Natural killer cell (primary cell): ENCODE data around the gene OBP2A. TPM values are rescaled to one million over a fixed set of nuclear protein-coding genes. Genes with fewer than 3 reads are reported as not detected.

ENCODE experiments used
- ATAC-seq, 3 donors: fragments of 150-1000 bp in 2 of 3; fragments of 200-7000 bp in 1 of 3; cut with Tn5 transposase; 1 replicate in 1 of 3; 2 replicates in 2 of 3; pipeline ENCODE4 v1.10.0; 2021; ENCODE audit warnings: mild to moderate bottlenecking in 2 of 3, moderate library complexity in 2 of 3
- DNase-seq, 2 donors: peaks; one replicate each; pipeline versions ENCODE4 v3.0.0 to v3.0.0-alpha.2; 2013 to 2021; ENCODE audit warnings: mixed read lengths in 1 of 2
- H3K27ac ChIP-seq: one replicate; pipeline ENCODE4 v1.5.1; 2013; ENCODE audit warnings: mild to moderate bottlenecking, low read length
- H3K27me3 ChIP-seq: one replicate; pipeline ENCODE4 v1.6.1; 2013; ENCODE audit warnings: low read length; ENCODE audit not compliant: control insufficient read depth, insufficient read depth
- H3K36me3 ChIP-seq: one replicate; pipeline ENCODE4 v1.6.1; 2013; ENCODE audit warnings: low read length; ENCODE audit not compliant: control insufficient read depth, insufficient read depth
- H3K4me1 ChIP-seq: one replicate; pipeline ENCODE4 v1.6.1; 2013; ENCODE audit warnings: low read length; ENCODE audit not compliant: control insufficient read depth, insufficient read depth
- H3K4me3 ChIP-seq: one replicate; pipeline ENCODE4 v1.5.1; 2013; ENCODE audit warnings: low read length
- H3K9me3 ChIP-seq: one replicate; pipeline ENCODE4 v1.6.1; 2013; ENCODE audit warnings: low read length; ENCODE audit not compliant: control insufficient read depth, insufficient read depth
- H3K27ac Mint-ChIP-seq, 2 donors: one replicate each; pipeline ENCODE4 v1.8.0; 2022; ENCODE audit warnings: mild to moderate bottlenecking in 2 of 2, mixed read lengths in 2 of 2, moderate library complexity in 1 of 2
- H3K27me3 Mint-ChIP-seq, 2 donors: one replicate each; pipeline ENCODE4 v1.8.0; 2022; ENCODE audit warnings: low read depth in 2 of 2, mixed read lengths in 2 of 2
- H3K36me3 Mint-ChIP-seq: one replicate; pipeline ENCODE4 v1.8.0; 2022; ENCODE audit warnings: mixed read lengths
- H3K4me1 Mint-ChIP-seq, 2 donors: one replicate each; pipeline ENCODE4 v1.8.0; 2022; ENCODE audit warnings: mixed read lengths in 2 of 2
- H3K4me3 Mint-ChIP-seq: one replicate; pipeline ENCODE4 v1.8.0; 2022; ENCODE audit warnings: mild to moderate bottlenecking, moderate library complexity, mixed read lengths
- H3K9me3 Mint-ChIP-seq, 2 donors: one replicate each; pipeline ENCODE4 v1.8.0; 2022; ENCODE audit warnings: mixed read lengths in 2 of 2
- CTCF ChIP-seq: fragments of 200-600 bp; IDR thresholded peaks from one replicate; pipeline ENCODE4 v1.8.0; 2022; ENCODE audit warnings: antibody characterized with exemption
- WGBS: methylation state at CpG from one replicate; pipeline ENCODE4 v1.1.7; 2013; ENCODE audit warnings: missing lambda C conversion rate; ENCODE audit not compliant: insufficient coverage; 5-methylcytosine and 5-hydroxymethylcytosine counted together
- intact Hi-C: fragments of 100-400 bp; cut with micrococcal nuclease; formaldehyde crosslinking; loops from one replicate; pipeline ENCODE4 v1.14.2; 2022
- total RNA-seq, 4 donors: library from RNA; stranded (reverse); fragments of 120-200 nt in 1 of 4; gene quantifications; one replicate each; pipeline versions ENCODE4 v1.2.3 to v1.2.4, GENCODE V29; 2013 to 2022

OBP2A gene
- total RNA-seq, 3 donors from 2014 or later (not counting 1 experiment from before 2014, with no cell fraction given): not detected

- H3K4me3 Mint-ChIP-seq: no peak overlapping the region
- H3K36me3 Mint-ChIP-seq: no peaks in the 10 kb centered on the region
- peaks cover 3% of the 10 kb centered on the region for H3K9me3 ChIP-seq
- DNase-seq: no peak
- H3K27me3 ChIP-seq: no peaks in the 10 kb centered on the region
- no peak for TF ChIP-seq CTCF
- H3K27ac Mint-ChIP-seq: no peak overlapping the region
- ATAC-seq: no peak
- H3K9me3 Mint-ChIP-seq: peaks cover 0 to 3% of the 10 kb centered on the region in 2 donors
- intact Hi-C loops: no loop called here
- H3K27ac ChIP-seq: no peak overlapping the region
- 88% methylated on average over 1 of the region's 1 CpG for WGBS
- no peak overlapping the region for H3K4me3 ChIP-seq
- H3K27me3 Mint-ChIP-seq: no peaks in the 10 kb centered on the region
- no peaks in the 10 kb centered on the region for H3K4me1 ChIP-seq
- no peaks in the 10 kb centered on the region for H3K36me3 ChIP-seq
- no peaks in the 10 kb centered on the region for H3K4me1 Mint-ChIP-seq
Measured at GRCh38 chr9:135573124-135573523, 27.2 kb downstream of the OBP2A start.

- no peaks in the 10 kb centered on the region for H3K9me3 ChIP-seq
- H3K4me3 Mint-ChIP-seq: no peak overlapping the region
- 75% methylated on average over 14 of the region's 14 CpGs for WGBS
- intact Hi-C loops: no loop called here
- DNase-seq (no peak), ATAC-seq (no peak)
- no peak overlapping the region for H3K4me3 ChIP-seq
- no peaks in the 10 kb centered on the region for H3K9me3 Mint-ChIP-seq
- H3K36me3 ChIP-seq: no peaks in the 10 kb centered on the region
- no peak for TF ChIP-seq CTCF
- H3K27me3 ChIP-seq: no peaks in the 10 kb centered on the region
- H3K36me3 Mint-ChIP-seq: no peaks in the 10 kb centered on the region
- no peaks in the 10 kb centered on the region for H3K4me1 Mint-ChIP-seq
- no peaks in the 10 kb centered on the region for H3K27me3 Mint-ChIP-seq
- H3K27ac Mint-ChIP-seq: no peak overlapping the region
- no peak overlapping the region for H3K27ac ChIP-seq
- H3K4me1 ChIP-seq: no peaks in the 10 kb centered on the region
Measured at GRCh38 chr9:135574331-135574730, 28.4 kb downstream of the OBP2A start.

DNA sequence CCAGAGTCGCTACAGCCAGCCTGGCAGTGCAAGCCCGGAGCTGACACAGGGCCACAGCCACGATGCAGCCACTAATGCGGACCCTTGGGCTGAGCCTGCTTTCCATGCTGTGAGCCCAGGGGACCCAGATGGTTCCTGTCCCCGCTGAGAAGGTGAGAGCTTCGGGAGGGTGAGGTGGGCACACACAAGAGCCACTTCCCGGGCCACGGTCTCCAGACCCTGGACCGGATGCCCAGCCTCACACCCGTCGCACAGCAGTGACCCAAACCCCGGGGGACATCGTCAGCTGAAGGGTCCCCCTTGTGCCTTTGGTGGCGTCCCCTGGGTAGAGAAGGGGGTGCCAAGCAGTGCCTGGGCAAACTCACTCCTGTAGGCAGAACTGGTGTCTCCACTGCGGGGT is 29.0 kb downstream of the OBP2A start:
- no peak overlapping the region for H3K4me3 ChIP-seq
- H3K9me3 ChIP-seq: no peaks in the 10 kb centered on the region
- H3K27me3 ChIP-seq: no peaks in the 10 kb centered on the region
- no peaks in the 10 kb centered on the region for H3K36me3 ChIP-seq
- 95% methylated on average over 14 of the region's 15 CpGs for WGBS
- no peaks in the 10 kb centered on the region for H3K4me1 ChIP-seq
- H3K4me3 Mint-ChIP-seq: no peak overlapping the region
- intact Hi-C loops: no loop called here
- DNase-seq (no peak), ATAC-seq (no peak)
- H3K27ac ChIP-seq: no peak overlapping the region
- H3K27ac Mint-ChIP-seq: no peak overlapping the region
- no peaks in the 10 kb centered on the region for H3K36me3 Mint-ChIP-seq
- TF ChIP-seq CTCF: no peak
- no peaks in the 10 kb centered on the region for H3K4me1 Mint-ChIP-seq
- H3K27me3 Mint-ChIP-seq: no peaks in the 10 kb centered on the region
- H3K9me3 Mint-ChIP-seq: no peaks in the 10 kb centered on the region

- no peaks in the 10 kb centered on the region for H3K27me3 ChIP-seq
- DNase-seq (no peak), ATAC-seq (no peak)
- H3K36me3 ChIP-seq: no peaks in the 10 kb centered on the region
- no peaks in the 10 kb centered on the region for H3K9me3 ChIP-seq
- Mint-ChIP-seq H3K4me3 (no peak overlapping the region), H3K27me3 (peaks cover 0 to 1% of the 10 kb centered on the region in 2 donors), H3K9me3 (no peaks in the 10 kb centered on the region), H3K4me1 (no peaks in the 10 kb centered on the region), H3K36me3 (no peaks in the 10 kb centered on the region), H3K27ac (no peak overlapping the region)
- no peak overlapping the region for H3K27ac ChIP-seq
- no peaks in the 10 kb centered on the region for H3K4me1 ChIP-seq
- no peak overlapping the region for H3K4me3 ChIP-seq
- intact Hi-C loops: no loop called here
- WGBS: 81% methylated on average over 22 of the region's 22 CpGs
- TF ChIP-seq CTCF: no peak
Measured at GRCh38 chr9:135575995-135576631, 30.2 kb downstream of the OBP2A start.
